ENCODE results near the gene TAX1BP1. TPM values are rescaled to one million over a fixed set of nuclear protein-coding genes. Genes with fewer than 3 reads are reported as not detected.

TAX1BP1 gene
- total RNA-seq, 3 donors from 2014 or later: 105 to 156 (median 110) TPM

DNA sequence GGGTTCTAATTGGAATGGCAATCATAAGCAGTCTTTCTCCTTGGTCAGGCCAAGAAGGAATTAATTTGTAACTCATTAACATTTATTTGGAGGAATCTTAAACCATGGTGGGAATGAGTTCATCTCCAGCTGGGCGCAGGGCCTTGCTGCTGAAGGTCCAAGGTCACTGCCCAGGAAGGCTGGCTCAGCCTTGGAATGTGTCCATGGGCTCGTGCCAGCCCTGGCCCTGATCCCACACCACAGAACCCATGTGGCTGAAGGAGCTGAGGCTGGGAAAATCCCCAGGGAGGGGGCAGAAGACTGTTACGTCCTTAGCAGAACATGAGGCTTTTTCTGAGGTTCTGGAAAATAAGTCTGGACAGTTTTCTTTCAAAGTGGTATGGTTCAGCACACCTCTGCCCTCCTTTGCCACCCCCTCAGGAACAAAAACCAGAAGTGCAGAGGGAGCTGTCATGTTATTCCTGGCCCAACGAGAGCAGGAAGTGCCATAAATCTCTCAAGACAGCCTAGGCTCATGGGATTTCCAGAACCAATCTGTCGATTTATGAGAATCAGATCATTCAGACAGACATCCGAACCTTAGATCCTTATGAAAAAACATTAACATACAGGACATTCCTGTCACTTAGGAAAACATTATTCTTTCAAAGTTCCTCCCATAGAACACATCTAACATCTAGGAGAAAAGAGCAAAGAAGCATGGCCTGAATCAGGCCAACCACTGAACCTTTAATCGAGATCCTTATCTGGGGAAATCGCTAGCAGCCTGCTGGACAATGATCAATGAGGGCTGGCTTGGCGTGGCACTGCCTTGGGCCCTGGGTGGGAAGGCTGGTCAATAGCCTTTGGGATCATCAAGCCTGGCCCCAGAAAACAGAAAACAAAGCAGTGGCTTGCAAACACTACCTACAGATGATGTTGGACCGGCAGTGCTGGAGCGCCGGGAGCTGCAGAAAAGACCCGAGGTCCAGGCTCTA is 134.3 kb downstream of the TAX1BP1 start:
- Histone ChIP-seq H3K4me1 (peaks cover 0 to 4% of the 10 kb centered on the region in 2 donors), H3K27ac (peak overlapping the region; percentile 2 to 27), H3K9me3 (no peaks in the 10 kb centered on the region), H3K4me3 (peak overlapping the region in 1 of 3 donors; percentile 18), H3K27me3 (no peaks in the 10 kb centered on the region), H3K36me3 (no peaks in the 10 kb centered on the region)
- TF ChIP-seq POLR2AphosphoS5 (IDR thresholded peaks at IDR 0.05): no peak
- TF ChIP-seq, protein P1, sequence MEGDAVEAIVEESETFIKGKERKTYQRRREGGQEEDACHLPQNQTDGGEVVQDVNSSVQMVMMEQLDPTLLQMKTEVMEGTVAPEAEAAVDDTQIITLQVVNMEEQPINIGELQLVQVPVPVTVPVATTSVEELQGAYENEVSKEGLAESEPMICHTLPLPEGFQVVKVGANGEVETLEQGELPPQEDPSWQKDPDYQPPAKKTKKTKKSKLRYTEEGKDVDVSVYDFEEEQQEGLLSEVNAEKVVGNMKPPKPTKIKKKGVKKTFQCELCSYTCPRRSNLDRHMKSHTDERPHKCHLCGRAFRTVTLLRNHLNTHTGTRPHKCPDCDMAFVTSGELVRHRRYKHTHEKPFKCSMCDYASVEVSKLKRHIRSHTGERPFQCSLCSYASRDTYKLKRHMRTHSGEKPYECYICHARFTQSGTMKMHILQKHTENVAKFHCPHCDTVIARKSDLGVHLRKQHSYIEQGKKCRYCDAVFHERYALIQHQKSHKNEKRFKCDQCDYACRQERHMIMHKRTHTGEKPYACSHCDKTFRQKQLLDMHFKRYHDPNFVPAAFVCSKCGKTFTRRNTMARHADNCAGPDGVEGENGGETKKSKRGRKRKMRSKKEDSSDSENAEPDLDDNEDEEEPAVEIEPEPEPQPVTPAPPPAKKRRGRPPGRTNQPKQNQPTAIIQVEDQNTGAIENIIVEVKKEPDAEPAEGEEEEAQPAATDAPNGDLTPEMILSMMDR (IDR thresholded peaks at IDR 0.05): no peak
- TF ChIP-seq POLR2A (IDR thresholded peaks at IDR 0.05): no peak
- peak in 1 of 2 donors; percentile 32 for DNase-seq (ENCODE audit: low spot score in 2 of 2)
- intact Hi-C loops (cut with DNase I; ENCODE audit: low total_unique reads): no loop called here

DNA sequence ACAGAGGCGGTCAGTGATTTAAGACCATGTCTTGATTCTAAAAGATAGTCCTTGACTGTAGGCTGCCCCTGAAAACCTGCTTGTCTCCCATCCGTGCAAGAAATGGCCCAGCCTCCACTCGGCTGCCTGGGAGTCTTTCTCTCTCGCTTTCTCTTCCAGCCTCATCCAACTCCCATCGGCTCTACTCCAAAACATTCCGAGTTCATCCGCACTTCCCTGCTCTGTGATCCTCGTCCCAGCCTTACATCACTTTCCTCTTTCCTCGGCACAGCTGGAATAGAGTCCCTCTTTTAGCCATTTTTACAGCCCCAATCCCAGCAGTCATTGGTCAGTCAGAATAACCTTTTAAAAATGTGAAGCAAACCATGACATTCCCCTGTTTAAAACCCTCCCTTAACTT is 135.1 kb downstream of the TAX1BP1 start:
- TF ChIP-seq POLR2AphosphoS5 (IDR thresholded peaks at IDR 0.05): no peak
- TF ChIP-seq, protein P1 (IDR thresholded peaks at IDR 0.05): no peak
- TF ChIP-seq POLR2A (IDR thresholded peaks at IDR 0.05): no peak
- Histone ChIP-seq H3K36me3 (no peaks in the 10 kb centered on the region), H3K27ac (no peak overlapping the region), H3K4me3 (no peak overlapping the region), H3K27me3 (no peaks in the 10 kb centered on the region), H3K9me3 (no peaks in the 10 kb centered on the region), H3K4me1 (peaks cover 0 to 4% of the 10 kb centered on the region in 2 donors)
- no peak for DNase-seq (ENCODE audit: low spot score in 2 of 2)
- intact Hi-C loops (cut with DNase I; ENCODE audit: low total_unique reads): no loop called here

DNA sequence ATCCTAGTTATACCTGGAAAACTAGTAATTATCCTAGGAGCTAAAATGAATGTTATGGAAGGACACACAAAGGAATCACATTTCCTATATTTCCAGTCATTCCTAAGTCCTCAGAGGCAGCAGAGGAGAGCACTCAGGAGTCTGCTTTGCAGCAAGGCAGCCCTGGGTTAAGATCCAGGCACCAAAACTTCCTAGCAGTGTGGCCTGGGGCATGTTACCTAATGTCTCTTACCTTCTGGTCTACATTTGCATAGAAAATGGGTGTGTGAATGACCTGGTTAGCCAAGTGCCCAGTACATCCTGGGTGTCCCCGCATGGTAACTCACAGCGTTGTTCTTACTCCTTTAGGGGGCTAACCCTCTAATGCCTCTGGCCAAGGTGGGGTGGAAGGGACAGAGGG is 135.9 kb downstream of the TAX1BP1 start:
- H3K27ac ChIP-seq: no peak overlapping the region
- no peaks in the 10 kb centered on the region for H3K27me3 ChIP-seq
- DNase-seq (ENCODE audit: low spot score in 2 of 2): no peak
- H3K4me3 ChIP-seq: no peak overlapping the region
- TF ChIP-seq, protein P1 (IDR thresholded peaks at IDR 0.05): no peak
- TF ChIP-seq POLR2A (IDR thresholded peaks at IDR 0.05) (no peak), POLR2AphosphoS5 (IDR thresholded peaks at IDR 0.05) (no peak)
- peaks cover 0 to 4% of the 10 kb centered on the region in 2 donors for H3K4me1 ChIP-seq
- H3K36me3 ChIP-seq: no peaks in the 10 kb centered on the region
- H3K9me3 ChIP-seq: no peaks in the 10 kb centered on the region
- intact Hi-C loops (cut with DNase I; ENCODE audit: low total_unique reads): no loop called here

DNA sequence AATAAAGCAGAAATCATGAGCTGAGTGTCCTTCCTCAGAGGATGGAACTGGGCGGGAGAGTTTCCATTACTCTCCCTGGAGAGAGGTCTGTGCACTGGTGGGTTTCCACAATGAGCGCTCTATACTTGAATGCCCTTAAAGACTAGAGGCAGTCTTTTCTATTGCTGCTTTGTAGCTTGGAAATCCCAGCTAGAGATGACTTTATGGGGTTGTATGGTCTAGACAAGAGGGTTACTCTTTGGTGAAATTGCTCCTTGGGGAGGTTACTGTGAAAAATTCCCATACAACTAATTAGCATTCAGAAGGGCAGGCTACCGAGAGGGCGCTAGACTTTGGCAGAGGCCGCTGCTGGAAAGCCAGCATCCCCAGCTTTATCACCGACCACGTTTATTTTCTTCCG is 136.8 kb downstream of the TAX1BP1 start:
- Histone ChIP-seq H3K4me1 (peaks cover 0 to 4% of the 10 kb centered on the region in 2 donors), H3K27ac (no peak overlapping the region), H3K36me3 (no peaks in the 10 kb centered on the region), H3K27me3 (no peaks in the 10 kb centered on the region), H3K9me3 (no peaks in the 10 kb centered on the region), H3K4me3 (no peak overlapping the region)
- intact Hi-C loops (cut with DNase I; ENCODE audit: low total_unique reads): no loop called here
- TF ChIP-seq POLR2A (IDR thresholded peaks at IDR 0.05) (no peak), POLR2AphosphoS5 (IDR thresholded peaks at IDR 0.05) (no peak)
- TF ChIP-seq, protein P1 (IDR thresholded peaks at IDR 0.05): no peak
- no peak for DNase-seq (ENCODE audit: low spot score in 2 of 2)

Other genes starting within 250 kb of the TAX1BP1 start
- 10 to 100 TPM; 50.5 to 80.1 (median 67.5) TPM for gene HIBADH, start 77.3 kb upstream of the TAX1BP1 start, total RNA-seq

Data from breast epithelium (tissue), 4 donors.